GM13977 (cell line): ENCODE results near the gene OAS3.

Experiments
- DNase-seq: peaks from one replicate; pipeline ENCODE4 v3.0.0; 2012; ENCODE audit warnings: low spot score
- in situ Hi-C: fragments of 300-500 bp; cut with MboI; formaldehyde crosslinking; loops from one replicate; pipeline ENCODE4 v1.12.0; 2022; ENCODE audit warnings: low sequenced_read_pairs, low pct_unique_long_range_greater_than_20kb, mixed read lengths, inconsistent platforms; ENCODE audit not compliant: unreplicated experiment
- TF ChIP-seq, protein P1 (sequence below): IDR thresholded peaks from 2 replicates; pipeline ENCODE4 v1.5.1; 2012; ENCODE audit warnings: mild to moderate bottlenecking, control low read depth; ENCODE audit not compliant: insufficient read depth; ENCODE audit errors: extremely low read depth, missing control alignments

Gene OAS3

DNA sequence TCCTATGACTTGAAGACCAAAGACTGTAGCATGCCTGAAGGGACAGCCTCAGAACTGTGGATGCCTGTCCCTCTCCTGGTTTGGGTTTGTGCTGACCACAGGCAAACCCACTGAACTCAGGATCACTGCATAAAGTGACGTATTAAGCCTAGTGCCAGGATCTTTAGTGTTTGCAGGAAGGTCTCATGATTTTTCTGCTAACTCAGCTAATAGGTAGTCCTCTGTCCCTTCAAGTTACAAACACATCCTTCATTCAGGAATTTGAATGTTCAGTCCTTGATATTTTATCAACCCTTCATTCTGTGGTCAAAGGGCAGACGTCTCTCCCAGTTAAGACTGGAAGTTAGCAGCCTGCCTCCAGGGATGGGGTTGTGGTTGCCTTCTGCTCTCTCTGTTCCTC is 10.3 kb upstream of the OAS3 start:
- TF ChIP-seq, protein P1, sequence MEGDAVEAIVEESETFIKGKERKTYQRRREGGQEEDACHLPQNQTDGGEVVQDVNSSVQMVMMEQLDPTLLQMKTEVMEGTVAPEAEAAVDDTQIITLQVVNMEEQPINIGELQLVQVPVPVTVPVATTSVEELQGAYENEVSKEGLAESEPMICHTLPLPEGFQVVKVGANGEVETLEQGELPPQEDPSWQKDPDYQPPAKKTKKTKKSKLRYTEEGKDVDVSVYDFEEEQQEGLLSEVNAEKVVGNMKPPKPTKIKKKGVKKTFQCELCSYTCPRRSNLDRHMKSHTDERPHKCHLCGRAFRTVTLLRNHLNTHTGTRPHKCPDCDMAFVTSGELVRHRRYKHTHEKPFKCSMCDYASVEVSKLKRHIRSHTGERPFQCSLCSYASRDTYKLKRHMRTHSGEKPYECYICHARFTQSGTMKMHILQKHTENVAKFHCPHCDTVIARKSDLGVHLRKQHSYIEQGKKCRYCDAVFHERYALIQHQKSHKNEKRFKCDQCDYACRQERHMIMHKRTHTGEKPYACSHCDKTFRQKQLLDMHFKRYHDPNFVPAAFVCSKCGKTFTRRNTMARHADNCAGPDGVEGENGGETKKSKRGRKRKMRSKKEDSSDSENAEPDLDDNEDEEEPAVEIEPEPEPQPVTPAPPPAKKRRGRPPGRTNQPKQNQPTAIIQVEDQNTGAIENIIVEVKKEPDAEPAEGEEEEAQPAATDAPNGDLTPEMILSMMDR: no peak
- in situ Hi-C loops: no loop called here
- DNase-seq: no peak

DNA sequence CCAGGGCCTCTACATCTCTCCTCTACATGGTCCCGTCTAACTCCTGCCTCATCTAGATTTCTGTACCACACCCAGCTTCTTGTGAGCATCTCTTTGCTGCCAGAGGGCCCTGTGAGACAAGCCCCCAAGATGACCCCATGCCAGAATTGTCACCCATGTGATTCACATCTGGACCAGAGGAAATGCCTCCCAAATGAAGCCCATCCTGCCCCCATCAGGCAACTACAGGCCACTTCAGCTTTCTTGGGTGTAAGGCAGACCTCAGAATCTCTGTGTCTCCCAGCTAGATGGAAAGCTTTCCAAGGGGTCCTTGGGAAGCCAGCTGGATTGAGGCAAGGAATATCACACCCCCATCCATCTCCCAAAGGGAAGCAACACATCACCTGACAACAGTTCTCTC is 9.3 kb upstream of the OAS3 start:
- in situ Hi-C loops: no loop called here
- TF ChIP-seq, protein P1: peak; percentile 39
- no peak for DNase-seq

DNA sequence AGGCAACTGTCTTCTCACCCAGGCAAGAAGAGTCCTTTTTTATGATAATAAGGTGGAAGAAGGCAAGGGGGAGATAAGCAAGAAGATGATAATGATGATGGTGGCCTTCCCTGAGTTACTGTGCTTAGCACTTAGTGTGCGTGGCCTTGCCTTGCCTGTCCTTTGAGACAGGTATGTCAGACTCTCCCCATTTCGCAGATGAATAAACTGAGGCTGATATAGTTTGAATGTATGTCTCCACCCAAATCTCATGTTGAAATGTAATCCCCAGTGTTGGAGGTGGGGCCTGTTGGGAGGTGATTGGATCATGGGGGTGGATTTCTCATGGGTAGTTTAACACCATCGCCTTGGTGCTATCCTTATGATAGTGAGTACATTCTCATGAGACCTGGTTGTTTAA is 8.6 kb upstream of the OAS3 start:
- DNase-seq: no peak
- TF ChIP-seq, protein P1: no peak
- in situ Hi-C loops: no loop called here

DNA sequence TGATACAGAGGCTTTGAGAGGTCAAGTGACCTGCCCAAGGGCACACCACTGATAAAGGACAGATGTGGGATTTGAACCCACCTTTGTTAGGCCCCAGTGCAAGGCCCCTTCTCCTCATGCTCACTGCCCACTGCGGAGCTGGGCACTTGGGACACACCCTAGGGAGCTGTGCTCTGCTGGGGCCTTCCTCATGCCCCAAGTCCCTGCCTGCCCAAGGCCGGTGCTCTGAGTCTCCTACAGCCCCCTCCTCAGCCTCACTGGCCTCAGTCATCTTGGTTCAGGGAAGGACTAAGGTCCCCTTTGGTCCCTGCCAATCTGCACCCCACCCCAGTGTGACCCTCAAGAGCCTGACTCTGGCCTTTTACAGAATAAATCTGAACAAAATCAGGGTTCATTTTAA is 7.9 kb upstream of the OAS3 start:
- no peak for DNase-seq
- in situ Hi-C loops: no loop called here
- TF ChIP-seq, protein P1: no peak

DNA sequence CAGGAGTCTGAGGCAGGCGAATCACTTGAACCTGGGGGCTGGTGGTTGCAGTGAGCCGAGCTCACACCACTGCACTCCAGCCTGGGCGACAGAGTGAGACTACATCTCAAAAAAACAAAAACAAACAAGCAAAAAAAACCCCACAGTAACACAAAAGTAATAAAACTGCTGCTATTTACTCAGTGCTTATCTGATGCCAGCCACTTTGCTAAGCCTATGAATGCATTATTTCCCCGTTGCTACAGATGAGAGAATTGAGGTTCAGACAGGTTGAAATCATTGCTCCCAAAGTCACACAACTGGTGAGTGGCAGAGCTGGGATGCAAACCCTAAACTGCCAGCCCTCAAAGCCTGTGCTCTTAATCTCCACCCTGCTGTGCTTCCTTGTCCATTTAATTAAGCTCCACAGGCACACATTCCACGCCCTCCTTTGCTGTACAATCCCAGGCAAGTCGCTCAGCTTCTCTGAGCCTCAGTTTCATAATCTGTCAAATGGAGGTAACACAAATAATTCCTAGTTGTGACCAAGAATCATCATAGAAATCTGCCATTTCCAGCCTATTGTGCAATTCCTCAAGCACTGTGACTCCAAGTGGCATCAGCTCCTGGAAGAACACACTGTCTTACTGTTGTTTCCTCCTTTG is 5.7 kb upstream of the OAS3 start:
- in situ Hi-C loops: no loop called here
- DNase-seq: no peak
- TF ChIP-seq, protein P1: no peak

DNA sequence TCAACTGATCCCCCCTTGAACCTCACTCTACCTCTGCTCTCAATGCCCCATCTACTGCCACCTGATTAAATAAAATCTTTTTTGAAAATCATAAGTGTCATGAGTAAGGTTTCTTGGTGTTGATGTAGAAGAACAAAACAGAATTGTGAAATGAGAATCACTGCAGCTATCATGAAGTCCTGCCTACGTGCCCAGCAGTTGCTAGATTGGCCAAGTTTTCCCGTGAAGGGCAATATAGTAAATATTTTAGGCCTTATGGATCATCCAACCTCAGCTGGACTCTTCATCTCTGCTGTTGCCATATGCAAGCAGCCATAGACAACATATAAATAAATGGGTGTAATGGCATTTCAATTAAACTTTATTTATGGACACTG is 5.2 kb upstream of the OAS3 start:
- TF ChIP-seq, protein P1: no peak
- no peak for DNase-seq
- in situ Hi-C loops: no loop called here

DNA sequence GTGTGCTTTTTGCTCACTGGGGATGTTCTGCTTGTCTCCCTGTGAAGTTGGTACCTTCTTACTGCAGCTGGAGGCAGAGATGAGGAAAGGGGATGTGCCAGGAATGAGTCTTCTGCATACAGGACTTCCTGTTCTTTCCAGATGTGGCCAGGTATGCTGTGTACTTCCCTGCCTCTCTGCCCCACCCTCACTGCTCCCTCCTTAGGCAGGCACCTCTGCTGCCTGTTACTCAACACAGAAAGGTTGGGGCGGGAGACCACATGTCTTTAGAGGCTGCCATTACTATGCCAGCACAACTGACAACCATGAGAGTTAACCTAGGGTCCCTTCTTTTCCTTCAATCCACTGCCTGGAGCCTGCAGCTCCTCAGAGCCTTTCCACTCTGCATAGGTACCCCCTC is 2.0 kb upstream of the OAS3 start:
- no peak for DNase-seq
- TF ChIP-seq, protein P1: no peak
- in situ Hi-C loops: no loop called here
